Stimulated activated CD4-positive, alpha-beta T cell treated with anti-CD3 and anti-CD28 coated beads, Interleukin-2, amount 100 ng/mL, for 48 hours (primary cell): ENCODE results near the gene NOX1.

Experiments used
- DNase-seq, 2 donors: peaks; one replicate each; pipeline ENCODE4 v3.0.0-alpha.2; 2020

Gene NOX1

GRCh38 chrX:100874325-100874724 lies at the start of gene NOX1:
Gene NOX1 (minus strand): TSS chrX:100874359. CDS start chrX:100874139, 220 bp downstream.
- no peak for DNase-seq

- DNase-seq: no peak
These were observed 41.4 kb upstream of the NOX1 start for GRCh38 chrX:100915562-100915961.

- no peak for DNase-seq
These were observed 39.0 kb upstream of the NOX1 start for GRCh38 chrX:100913111-100913510.

- DNase-seq: no peak
These were observed 37.6 kb upstream of the NOX1 start for GRCh38 chrX:100911731-100912130.

GRCh38 chrX:100905620-100906019 lies 31.5 kb upstream of the NOX1 start:
- no peak for DNase-seq

GRCh38 chrX:100904433-100904832 lies 30.3 kb upstream of the NOX1 start:
- DNase-seq: no peak

- peak in 1 of 2 donors; percentile 2 for DNase-seq
These were observed 21.4 kb upstream of the NOX1 start for GRCh38 chrX:100895365-100896075.

GRCh38 chrX:100883654-100884053 lies 9.5 kb upstream of the NOX1 start:
- no peak for DNase-seq

GRCh38 chrX:100880368-100880767 lies 6.2 kb upstream of the NOX1 start:
- no peak for DNase-seq

- DNase-seq: no peak
These were observed 2.3 kb downstream of the NOX1 start for GRCh38 chrX:100871594-100872560.

GRCh38 chrX:100870527-100870926 lies 3.6 kb downstream of the NOX1 start:
- no peak for DNase-seq

- DNase-seq: no peak
These were observed 5.9 kb downstream of the NOX1 start for GRCh38 chrX:100868273-100868672.

GRCh38 chrX:100864657-100865391 lies 9.3 kb downstream of the NOX1 start:
- DNase-seq: no peak

- no peak for DNase-seq
These were observed 10.8 kb downstream of the NOX1 start for GRCh38 chrX:100863326-100863864.

GRCh38 chrX:100852810-100853209 lies 21.3 kb downstream of the NOX1 start:
- DNase-seq: no peak

GRCh38 chrX:100850317-100850716 lies 23.8 kb downstream of the NOX1 start:
- no peak for DNase-seq

- DNase-seq: no peak
These were observed 42.8 kb downstream of the NOX1 start for GRCh38 chrX:100831219-100831946.

- no peak for DNase-seq
These were observed 43.6 kb downstream of the NOX1 start for GRCh38 chrX:100830547-100830946.

- no peak for DNase-seq
These were observed 44.0 kb downstream of the NOX1 start for GRCh38 chrX:100830143-100830542.

GRCh38 chrX:100829730-100830129 lies 44.4 kb downstream of the NOX1 start:
- DNase-seq: no peak

GRCh38 chrX:100819837-100820666 lies 54.1 kb downstream of the NOX1 start, which contains the start of gene CSTF2:
Gene CSTF2 (plus strand): TSS chrX:100820391. CDS start chrX:100820417, 26 bp downstream.
- DNase-seq: peak; percentile 59 to 60
